PC-9 (cell line): ENCODE data around the gene TNFRSF1B.

ENCODE experiments used
- EZH2 ChIP-seq: fragments of 200-600 bp; sonication (generic); IDR thresholded peaks from 2 replicates; pipeline ENCODE4 v1.8.0; 2017; ENCODE audit warnings: antibody characterized with exemption, low read depth
- TF ChIP-seq, protein P1 (sequence below): fragments of 200-600 bp; sonication (generic); conservative IDR thresholded peaks from 2 replicates; pipeline ENCODE4 v1.6.1; 2017; ENCODE audit warnings: mixed run types, antibody characterized with exemption, mild to moderate bottlenecking, moderate library complexity

GRCh38 chr1:12140016-12140415 is 26.8 kb upstream of the TNFRSF1B start:
- TF ChIP-seq, protein P1, sequence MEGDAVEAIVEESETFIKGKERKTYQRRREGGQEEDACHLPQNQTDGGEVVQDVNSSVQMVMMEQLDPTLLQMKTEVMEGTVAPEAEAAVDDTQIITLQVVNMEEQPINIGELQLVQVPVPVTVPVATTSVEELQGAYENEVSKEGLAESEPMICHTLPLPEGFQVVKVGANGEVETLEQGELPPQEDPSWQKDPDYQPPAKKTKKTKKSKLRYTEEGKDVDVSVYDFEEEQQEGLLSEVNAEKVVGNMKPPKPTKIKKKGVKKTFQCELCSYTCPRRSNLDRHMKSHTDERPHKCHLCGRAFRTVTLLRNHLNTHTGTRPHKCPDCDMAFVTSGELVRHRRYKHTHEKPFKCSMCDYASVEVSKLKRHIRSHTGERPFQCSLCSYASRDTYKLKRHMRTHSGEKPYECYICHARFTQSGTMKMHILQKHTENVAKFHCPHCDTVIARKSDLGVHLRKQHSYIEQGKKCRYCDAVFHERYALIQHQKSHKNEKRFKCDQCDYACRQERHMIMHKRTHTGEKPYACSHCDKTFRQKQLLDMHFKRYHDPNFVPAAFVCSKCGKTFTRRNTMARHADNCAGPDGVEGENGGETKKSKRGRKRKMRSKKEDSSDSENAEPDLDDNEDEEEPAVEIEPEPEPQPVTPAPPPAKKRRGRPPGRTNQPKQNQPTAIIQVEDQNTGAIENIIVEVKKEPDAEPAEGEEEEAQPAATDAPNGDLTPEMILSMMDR: no peak
- no peak for TF ChIP-seq EZH2
